Measurements from ENCODE around the gene WARS2.
"Not testable (repeated sequence)": the region's sequence is repeated elsewhere in the genome, so short reads cannot be mapped to it uniquely, and the experiment has no call there.

The WARS2 gene

GRCh38 chr1:119133987-119134386 lies 6.5 kb downstream of the WARS2 start:
- no peak for TF ChIP-seq CTCF (IDR thresholded peaks at IDR 0.05; ENCODE audit: insufficient read depth, low read length, missing control alignments)
- peak; percentile 14 for DNase-seq (ENCODE audit: low read depth, low spot score)
- H3K4me3 ChIP-seq (ENCODE audit: low read depth, low read length): no peak overlapping the region
- ChIA-PET POLR2A (no interaction called here), CTCF (interaction anchor here (0.7 kb wide), 1 partner anchor 31 kb away, joined by 3 read pairs; no protein-coding TSS in a partner anchor)

GRCh38 chr1:119132179-119132578 lies 8.3 kb downstream of the WARS2 start:
- DNase-seq (ENCODE audit: low read depth, low spot score): no peak
- ChIA-PET CTCF (interaction anchor here (1.1 kb wide), 1 partner anchor 9 kb away, joined by 3 read pairs; no protein-coding TSS in a partner anchor), POLR2A (no interaction called here)
- no peak for TF ChIP-seq CTCF (IDR thresholded peaks at IDR 0.05; ENCODE audit: insufficient read depth, low read length, missing control alignments)
- no peak overlapping the region for H3K4me3 ChIP-seq (ENCODE audit: low read depth, low read length)

- CTCF ChIA-PET: interaction anchor here (0.6 to 0.7 kb wide), 2 partner anchors 132 to 254 kb away, joined by 3 read pairs; no protein-coding TSS in a partner anchor
- POLR2A ChIA-PET: no interaction called here
- DNase-seq (ENCODE audit: low read depth, low spot score): no peak
- TF ChIP-seq CTCF (IDR thresholded peaks at IDR 0.05; ENCODE audit: insufficient read depth, low read length, missing control alignments): no peak
- H3K4me3 ChIP-seq (ENCODE audit: low read depth, low read length): no peak overlapping the region
Observed at GRCh38 chr1:119125874-119126273, 14.6 kb downstream of the WARS2 start.

GRCh38 chr1:119124764-119125163 lies 15.7 kb downstream of the WARS2 start:
- no peak overlapping the region for H3K4me3 ChIP-seq (ENCODE audit: low read depth, low read length)
- TF ChIP-seq CTCF (IDR thresholded peaks at IDR 0.05; ENCODE audit: insufficient read depth, low read length, missing control alignments): no peak
- ChIA-PET POLR2A (no interaction called here), CTCF (no interaction called here)
- no peak for DNase-seq (ENCODE audit: low read depth, low spot score)

- H3K4me3 ChIP-seq (ENCODE audit: low read depth, low read length); POLR2A ChIA-PET; CTCF ChIA-PET; DNase-seq (ENCODE audit: low read depth, low spot score): not testable (repeated sequence)
Observed at GRCh38 chr1:119121872-119122271, 18.6 kb downstream of the WARS2 start.

GRCh38 chr1:119116725-119117124 lies 23.7 kb downstream of the WARS2 start:
- no peak for TF ChIP-seq CTCF (IDR thresholded peaks at IDR 0.05; ENCODE audit: insufficient read depth, low read length, missing control alignments)
- CTCF ChIA-PET: no interaction called here
- no peak overlapping the region for H3K4me3 ChIP-seq (ENCODE audit: low read depth, low read length)
- POLR2A ChIA-PET: no interaction called here
- DNase-seq (ENCODE audit: low read depth, low spot score): no peak

- ChIA-PET CTCF (no interaction called here), POLR2A (no interaction called here)
- no peak overlapping the region for H3K4me3 ChIP-seq (ENCODE audit: low read depth, low read length)
- no peak for DNase-seq (ENCODE audit: low read depth, low spot score)
- TF ChIP-seq CTCF (IDR thresholded peaks at IDR 0.05; ENCODE audit: insufficient read depth, low read length, missing control alignments): no peak
Observed at GRCh38 chr1:119115736-119116135, 24.7 kb downstream of the WARS2 start.
